Erythroblast (primary cell): ENCODE measurements around the gene ZNF324B.

ENCODE experiments used
- GATA1 ChIP-seq: IDR thresholded peaks from 2 replicates; pipeline ENCODE4 v1.6.1; 2011; ENCODE audit warnings: low read depth, mild to moderate bottlenecking, control low read depth, low read length, moderate library complexity
- POLR2A ChIP-seq: IDR thresholded peaks from 2 replicates; pipeline ENCODE4 v1.6.1; 2011; ENCODE audit warnings: mild to moderate bottlenecking, low read length

DNA sequence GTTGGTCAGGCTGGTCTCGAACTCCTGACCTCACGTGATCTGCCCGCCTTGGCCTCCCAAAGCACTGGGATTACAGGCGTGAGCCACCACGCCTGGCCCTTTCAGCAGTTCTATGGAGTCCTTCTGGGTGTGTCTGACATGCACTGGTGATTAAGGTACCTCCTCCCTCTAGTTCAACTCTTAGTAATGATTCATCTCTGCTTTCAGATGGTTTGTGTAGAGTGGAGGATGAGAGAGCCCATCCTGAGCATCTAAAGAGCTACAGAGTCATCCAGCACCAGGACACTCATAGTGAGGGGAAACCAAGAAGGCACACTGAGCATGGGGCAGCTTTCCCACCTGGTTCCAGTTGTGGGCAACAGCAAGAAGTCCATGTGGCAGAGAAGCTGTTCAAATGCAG is 34.8 kb upstream of the ZNF324B start:
- TF ChIP-seq POLR2A = no peak
- TF ChIP-seq GATA1 = no peak
